Right lobe of liver (tissue), 6 donors: ENCODE measurements around the gene GLYATL2. TPM values are rescaled to one million over a fixed set of nuclear protein-coding genes. Genes with fewer than 3 reads are reported as not detected.

Source experiments
- ATAC-seq, 4 donors: fragments of 200-7000 bp; cut with Tn5 transposase; one replicate each; pipeline ENCODE4 v1.9.1; 2020; ENCODE audit warnings: mild to moderate bottlenecking in 4 of 4, moderate library complexity in 4 of 4
- DNase-seq, 3 donors: peaks; one replicate each; pipeline ENCODE4 v3.0.0-alpha.2; 2020
- H3K27ac ChIP-seq, 3 donors: fragments of 200-600 bp; one replicate each; pipeline ENCODE4 v1.8.0; 2022
- H3K27me3 ChIP-seq, 2 donors: fragments of 200-600 bp; one replicate each; pipeline ENCODE4 v1.8.0; 2022
- H3K36me3 ChIP-seq, 4 donors: fragments of 200-600 bp; sonication (generic) in 1 of 4; one replicate each; pipeline versions ENCODE4 v1.5.1 to v1.8.0; 2017 to 2022; ENCODE audit warnings: control low read depth in 1 of 4
- H3K4me1 ChIP-seq, 4 donors: fragments of 200-600 bp; sonication (generic) in 1 of 4; one replicate each; pipeline versions ENCODE4 v1.5.1 to v1.8.0; 2017 to 2022; ENCODE audit warnings: control low read depth in 1 of 4
- H3K4me3 ChIP-seq, 3 donors: fragments of 200-600 bp; one replicate each; pipeline ENCODE4 v1.8.0; 2022
- H3K9me3 ChIP-seq, 4 donors: fragments of 200-600 bp; sonication (generic) in 1 of 4; one replicate each; pipeline versions ENCODE4 v1.5.1 to v1.8.0; 2017 to 2022; ENCODE audit warnings: control low read depth in 1 of 4
- CTCF ChIP-seq, 4 donors: fragments of 200-600 bp in 3 of 4; fragments of 450-650 bp in 1 of 4; IDR thresholded peaks; one replicate each; pipeline versions ENCODE4 v1.5.1 to v1.8.0; 2016 to 2022; ENCODE audit warnings: antibody characterized with exemption in 4 of 4, mild to moderate bottlenecking in 2 of 4
- POLR2A ChIP-seq: fragments of 450-650 bp; IDR thresholded peaks from one replicate; pipeline ENCODE4 v1.6.1; 2017; ENCODE audit warnings: antibody characterized with exemption, mild to moderate bottlenecking
- WGBS: methylation state at CpG from one replicate; pipeline ENCODE4 v1.1.6; 2018; ENCODE audit warnings: low coverage, low lambda C conversion rate; ENCODE audit not compliant: insufficient coverage; ENCODE audit errors: missing lambda C conversion rate; 5-methylcytosine and 5-hydroxymethylcytosine counted together
- intact Hi-C, 2 donors: fragments of 100-400 bp; cut with DNase I; formaldehyde crosslinking; loops; one replicate each; pipeline versions ENCODE4 v1.11.2 to v1.14.1; 2022
- total RNA-seq, 6 experiments: library from RNA; depleted of rRNA in 2 of 6; stranded (reverse); fragments of >200 nt in 2 of 6; fragmentation: NEBNext Ultra II Directional in 3 of 6; extraction: Animal tissue kit (Norgen Biotek cat#: 25700) in 3 of 6; gene quantifications; one replicate each; pipeline versions ENCODE4 v1.1.0 to v1.2.4, GENCODE V29; 2016 to 2023
- donor health status: DM: no; HTN: yes; CAD: no.
- donor health status: DM: no; HTN: no; CAD: no.
- donor health status: DM: no; HTN: no; CAD: no.
- donor health status: DM: no; HTN: yes; CAD: no.
- donor health status: DM: no; HTN: yes; CAD: no.

The GLYATL2 gene
- total RNA-seq, 6 experiments from 2014 or later: not detected

GRCh38 chr11:58811499-58811898 is 33.0 kb downstream of the GLYATL2 start:
- DNase-seq (no peak), ATAC-seq (no peak)
- H3K27me3 ChIP-seq: no peaks in the 10 kb centered on the region
- TF ChIP-seq CTCF (IDR thresholded peaks at IDR 0.05) (no peak), POLR2A (no peak)
- intact Hi-C loops: no loop called here
- WGBS: 45% methylated on average over 3 of the region's 3 CpGs
- no peaks in the 10 kb centered on the region for H3K4me1 ChIP-seq
- H3K9me3 ChIP-seq: peaks cover 0 to 6% (median 0%) of the 10 kb centered on the region in 4 donors
- H3K27ac ChIP-seq: no peak overlapping the region
- H3K36me3 ChIP-seq: no peaks in the 10 kb centered on the region
- no peak overlapping the region for H3K4me3 ChIP-seq

DNA sequence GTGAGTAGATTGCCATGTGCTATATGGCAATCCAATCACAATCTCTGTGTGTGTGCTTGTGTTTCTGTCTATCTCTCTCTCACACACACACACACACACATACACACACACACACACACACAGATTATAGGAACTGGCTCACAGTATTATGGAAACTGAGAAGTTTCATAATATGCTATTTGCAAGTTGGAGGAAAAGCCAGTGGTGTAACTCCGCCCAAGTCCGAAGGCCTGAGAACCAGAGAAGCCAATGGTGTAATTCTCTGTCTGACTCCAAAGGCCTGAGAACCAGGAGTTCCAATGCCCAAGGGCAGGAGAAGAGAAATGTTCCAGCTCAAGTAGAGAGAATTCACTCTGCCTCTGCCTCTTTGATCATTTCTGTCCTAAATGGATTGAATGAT is 37.2 kb downstream of the GLYATL2 start:
- Histone ChIP-seq H3K27ac (no peak overlapping the region), H3K27me3 (no peaks in the 10 kb centered on the region), H3K9me3 (no peaks in the 10 kb centered on the region), H3K36me3 (no peaks in the 10 kb centered on the region), H3K4me3 (no peak overlapping the region), H3K4me1 (no peaks in the 10 kb centered on the region)
- peak in 1 of 4 donors; percentile 52 for ATAC-seq
- WGBS: 64% methylated on average over 2 of the region's 2 CpGs
- TF ChIP-seq POLR2A (no peak), CTCF (IDR thresholded peaks at IDR 0.05) (no peak)
- DNase-seq: no peak
- intact Hi-C loops: no loop called here

GRCh38 chr11:58805065-58805464 is 39.4 kb downstream of the GLYATL2 start:
- intact Hi-C loops: no loop called here
- Histone ChIP-seq H3K36me3 (no peaks in the 10 kb centered on the region), H3K4me3 (no peak overlapping the region), H3K4me1 (no peaks in the 10 kb centered on the region), H3K9me3 (no peaks in the 10 kb centered on the region), H3K27ac (no peak overlapping the region), H3K27me3 (no peaks in the 10 kb centered on the region)
- WGBS: 86% methylated on average over 1 of the region's 1 CpG
- TF ChIP-seq CTCF (IDR thresholded peaks at IDR 0.05) (no peak), POLR2A (no peak)
- DNase-seq: no peak
- ATAC-seq: no peak

- intact Hi-C loops: no loop called here
These were observed 42.4 kb downstream of the GLYATL2 start for GRCh38 chr11:58801974-58802545.

More at GRCh38 chr11:58801974-58802545, 42.4 kb downstream of the GLYATL2 start:
- H3K36me3 ChIP-seq: no peaks in the 10 kb centered on the region
- no peaks in the 10 kb centered on the region for H3K4me1 ChIP-seq
- DNase-seq (no peak), ATAC-seq (no peak)
- no peaks in the 10 kb centered on the region for H3K9me3 ChIP-seq
- H3K27ac ChIP-seq: no peak overlapping the region
- 49% methylated on average over 4 of the region's 4 CpGs for WGBS
- H3K4me3 ChIP-seq: no peak overlapping the region
- no peaks in the 10 kb centered on the region for H3K27me3 ChIP-seq
- TF ChIP-seq CTCF (IDR thresholded peaks at IDR 0.05) (no peak), POLR2A (no peak)
